Large intestine (tissue), 1 donor: Measurements from ENCODE around the gene TRIM33. TPM values are rescaled to one million over a fixed set of nuclear protein-coding genes. Genes with fewer than 3 reads are reported as not detected.

Experiments used
- polyA plus RNA-seq: library from polyadenylated mRNA; unstranded; fragments of 120-200 nt; gene quantifications from one replicate; pipeline ENCODE4 v1.2.1, GENCODE V29; 2013

The TRIM33 gene
- polyA plus RNA-seq, 1 donor: 27.2 TPM

Other genes starting within 250 kb of the TRIM33 start
- gene BCAS2, start 70.4 kb upstream of the TRIM33 start, polyA plus RNA-seq: 38.5 TPM
- gene DENND2C, start 158.8 kb upstream of the TRIM33 start, polyA plus RNA-seq: 0.99 TPM
- gene AMPD1, start 184.3 kb upstream of the TRIM33 start, polyA plus RNA-seq: 0.13 TPM
- 49.7 TPM for gene NRAS, start 205.6 kb upstream of the TRIM33 start, polyA plus RNA-seq
- gene CSDE1, start 246.8 kb upstream of the TRIM33 start, polyA plus RNA-seq: 331 TPM